HFFc6 (cell line): ENCODE results near the gene ISM1. TPM values are rescaled to one million over a fixed set of nuclear protein-coding genes. Genes with fewer than 3 reads are reported as not detected.
"Not testable (repeated sequence)": the region's sequence is repeated elsewhere in the genome, so short reads cannot be mapped to it uniquely, and the experiment has no call there.

Source experiments
- DNase-seq: peaks from one replicate; pipeline ENCODE4 v3.0.0-alpha.2; 2018
- H3K27ac Mint-ChIP-seq: 2 replicates; pipeline ENCODE4 v1.8.0; 2020; ENCODE audit warnings: mild to moderate bottlenecking, mixed read lengths
- H3K27me3 Mint-ChIP-seq: 2 replicates; pipeline ENCODE4 v1.8.0; 2021; ENCODE audit warnings: mild to moderate bottlenecking, moderate library complexity, mixed read lengths; ENCODE audit not compliant: insufficient read depth
- H3K36me3 Mint-ChIP-seq: 2 replicates; pipeline ENCODE4 v1.8.0; 2021; ENCODE audit warnings: low read depth, mixed read lengths
- H3K4me1 Mint-ChIP-seq: 2 replicates; pipeline ENCODE4 v1.8.0; 2020; ENCODE audit warnings: low read depth, mixed read lengths
- H3K4me3 Mint-ChIP-seq: 2 replicates; pipeline ENCODE4 v1.8.0; 2020; ENCODE audit warnings: mild to moderate bottlenecking, moderate library complexity, mixed read lengths
- H3K9me3 Mint-ChIP-seq: 2 replicates; pipeline ENCODE4 v1.8.0; 2020; ENCODE audit warnings: mild to moderate bottlenecking, mixed read lengths
- total RNA-seq, 6 experiments: library from RNA; stranded (reverse); fragmentation: NEBNext Ultra II Directional; extraction: Animal tissue kit (Norgen Biotek cat#: 25700); gene quantifications; 2 replicates in 1 of 6; 3 replicates in 5 of 6; pipeline ENCODE4 v1.2.3, GENCODE V29; 2021
- TF ChIP-seq, protein P1 (sequence below): fragments of 200-600 bp; sonication (generic); IDR thresholded peaks from 2 replicates; pipeline ENCODE4 v1.5.0; 2021; ENCODE audit warnings: antibody characterized with exemption, mild to moderate bottlenecking

Gene ISM1
- total RNA-seq, 6 experiments from 2014 or later = 0.07 TPM; not detected in 5

DNA sequence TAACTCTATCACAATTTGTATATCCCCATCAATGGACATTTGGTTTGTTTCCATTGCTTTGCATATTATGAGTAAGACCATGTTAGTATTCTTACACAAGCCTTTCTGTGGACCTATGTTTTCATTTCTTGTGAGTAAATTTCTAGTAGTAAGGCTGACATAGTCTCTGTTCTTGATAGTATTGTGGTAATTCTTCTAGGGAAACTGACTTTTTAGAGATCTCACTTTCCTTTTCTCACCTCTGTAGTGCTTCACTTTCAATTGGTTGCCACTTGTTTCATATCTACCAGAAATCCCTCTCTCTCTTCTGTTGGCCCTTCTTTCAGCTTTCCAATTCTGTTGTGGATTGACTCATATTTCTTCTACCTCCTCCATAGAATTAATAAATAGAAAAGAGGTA is 8.5 kb downstream of the ISM1 start:
- no peaks in the 10 kb centered on the region for H3K36me3 Mint-ChIP-seq
- 0 out of 2 replicates have a peak, but pooled peaks cover 4% of the 10 kb centered on the region for H3K9me3 Mint-ChIP-seq
- H3K4me3 Mint-ChIP-seq = no peak overlapping the region
- DNase-seq = no peak
- no peaks in the 10 kb centered on the region for H3K4me1 Mint-ChIP-seq
- TF ChIP-seq, protein P1, sequence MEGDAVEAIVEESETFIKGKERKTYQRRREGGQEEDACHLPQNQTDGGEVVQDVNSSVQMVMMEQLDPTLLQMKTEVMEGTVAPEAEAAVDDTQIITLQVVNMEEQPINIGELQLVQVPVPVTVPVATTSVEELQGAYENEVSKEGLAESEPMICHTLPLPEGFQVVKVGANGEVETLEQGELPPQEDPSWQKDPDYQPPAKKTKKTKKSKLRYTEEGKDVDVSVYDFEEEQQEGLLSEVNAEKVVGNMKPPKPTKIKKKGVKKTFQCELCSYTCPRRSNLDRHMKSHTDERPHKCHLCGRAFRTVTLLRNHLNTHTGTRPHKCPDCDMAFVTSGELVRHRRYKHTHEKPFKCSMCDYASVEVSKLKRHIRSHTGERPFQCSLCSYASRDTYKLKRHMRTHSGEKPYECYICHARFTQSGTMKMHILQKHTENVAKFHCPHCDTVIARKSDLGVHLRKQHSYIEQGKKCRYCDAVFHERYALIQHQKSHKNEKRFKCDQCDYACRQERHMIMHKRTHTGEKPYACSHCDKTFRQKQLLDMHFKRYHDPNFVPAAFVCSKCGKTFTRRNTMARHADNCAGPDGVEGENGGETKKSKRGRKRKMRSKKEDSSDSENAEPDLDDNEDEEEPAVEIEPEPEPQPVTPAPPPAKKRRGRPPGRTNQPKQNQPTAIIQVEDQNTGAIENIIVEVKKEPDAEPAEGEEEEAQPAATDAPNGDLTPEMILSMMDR = no peak
- no peak overlapping the region for H3K27ac Mint-ChIP-seq
- no peaks in the 10 kb centered on the region; the same call in 1 of the 2 replicates for H3K27me3 Mint-ChIP-seq

DNA sequence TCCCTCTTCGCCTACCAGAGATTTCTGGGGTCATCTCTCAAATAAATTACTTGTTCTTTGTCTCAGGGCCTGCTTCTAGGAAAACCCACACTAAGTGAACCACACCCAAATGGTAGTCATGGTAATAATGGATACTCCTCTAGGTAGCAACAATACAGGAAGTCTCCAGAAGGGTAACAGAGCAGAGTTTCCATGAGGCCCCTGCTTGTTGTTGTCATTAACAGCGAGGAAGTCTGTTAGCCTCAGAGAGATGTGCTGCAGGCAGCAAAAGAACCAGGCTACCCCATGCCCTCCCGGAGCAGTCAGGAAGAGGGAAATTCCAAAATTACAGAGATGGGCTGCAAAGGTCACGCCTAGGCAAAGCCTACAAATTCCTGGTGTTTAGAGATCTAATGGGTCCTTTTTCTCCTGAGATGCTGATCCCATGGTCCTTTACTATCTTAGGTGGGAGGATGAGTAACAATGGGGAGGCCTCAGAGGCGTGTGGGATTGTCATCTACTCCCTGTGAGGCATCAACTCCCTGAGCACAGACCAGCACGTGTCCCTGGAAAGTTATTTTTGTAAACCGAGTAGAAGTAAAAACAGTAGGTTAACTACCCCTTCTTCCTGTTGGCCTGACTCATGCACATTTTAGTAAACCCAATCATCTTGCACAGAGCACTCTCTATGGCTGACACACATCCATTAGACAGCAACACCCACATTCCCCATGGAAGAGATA is 10.1 kb downstream of the ISM1 start:
- Mint-ChIP-seq H3K4me3 (no peak overlapping the region), H3K36me3 (no peaks in the 10 kb centered on the region), H3K27ac (no peak overlapping the region), H3K27me3 (no peaks in the 10 kb centered on the region; the same call in 1 of the 2 replicates), H3K4me1 (no peaks in the 10 kb centered on the region), H3K9me3 (0 out of 2 replicates have a peak, but pooled peaks cover 11% of the 10 kb centered on the region)
- peak; percentile 2 for DNase-seq
- TF ChIP-seq, protein P1 = no peak

DNA sequence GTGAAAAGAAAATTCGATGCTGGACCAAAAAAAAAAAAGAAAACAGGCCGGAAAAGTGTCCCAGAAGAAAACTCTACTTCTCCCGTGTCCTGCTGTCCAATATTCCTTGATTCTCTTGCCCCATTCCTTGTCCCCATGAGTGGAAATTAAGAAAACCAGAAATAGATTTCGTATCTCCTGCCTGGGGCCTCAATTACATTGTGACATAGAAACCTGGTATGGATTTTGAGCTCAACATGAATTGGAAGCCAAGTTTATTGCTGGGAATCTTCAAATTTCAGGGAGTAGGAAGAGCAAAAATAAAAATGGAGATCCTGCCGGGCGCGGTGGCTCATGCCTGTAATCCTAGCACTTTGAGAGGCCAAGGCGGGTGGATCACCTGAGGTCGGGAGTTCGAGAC is 11.9 kb downstream of the ISM1 start:
- Mint-ChIP-seq H3K4me3 (no peak overlapping the region), H3K27me3 (no peaks in the 10 kb centered on the region; the same call in 1 of the 2 replicates), H3K36me3 (no peaks in the 10 kb centered on the region), H3K9me3 (0 out of 2 replicates have a peak, but pooled peaks cover 11% of the 10 kb centered on the region), H3K27ac (no peak overlapping the region), H3K4me1 (no peaks in the 10 kb centered on the region)
- TF ChIP-seq, protein P1 = no peak
- DNase-seq = no peak

DNA sequence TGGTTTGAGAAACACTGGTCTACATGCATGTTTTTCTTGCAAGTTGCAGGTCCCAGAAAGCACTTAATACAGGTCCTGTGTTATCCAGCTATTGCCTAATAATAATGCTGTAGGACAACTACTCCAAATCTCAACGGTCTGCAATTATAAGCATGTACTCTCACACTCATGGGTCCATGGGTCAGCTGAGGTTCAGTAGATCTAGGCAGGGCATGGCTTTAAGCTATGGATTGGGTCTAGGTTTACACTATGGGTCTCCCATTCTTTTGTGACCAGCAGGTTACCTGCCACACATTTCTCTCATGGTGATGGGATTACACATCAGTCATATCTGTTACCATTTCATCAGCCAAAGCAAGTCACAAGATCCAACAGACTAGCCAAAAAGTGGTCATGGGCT is 13.9 kb downstream of the ISM1 start:
- no peak for DNase-seq
- H3K27ac Mint-ChIP-seq = no peak overlapping the region
- H3K36me3 Mint-ChIP-seq = no peaks in the 10 kb centered on the region
- no peak overlapping the region for H3K4me3 Mint-ChIP-seq
- no peaks in the 10 kb centered on the region; the same call in 1 of the 2 replicates for H3K27me3 Mint-ChIP-seq
- TF ChIP-seq, protein P1 = no peak
- no peaks in the 10 kb centered on the region for H3K4me1 Mint-ChIP-seq
- H3K9me3 Mint-ChIP-seq = 0 out of 2 replicates have a peak, but pooled peaks cover 11% of the 10 kb centered on the region

DNA sequence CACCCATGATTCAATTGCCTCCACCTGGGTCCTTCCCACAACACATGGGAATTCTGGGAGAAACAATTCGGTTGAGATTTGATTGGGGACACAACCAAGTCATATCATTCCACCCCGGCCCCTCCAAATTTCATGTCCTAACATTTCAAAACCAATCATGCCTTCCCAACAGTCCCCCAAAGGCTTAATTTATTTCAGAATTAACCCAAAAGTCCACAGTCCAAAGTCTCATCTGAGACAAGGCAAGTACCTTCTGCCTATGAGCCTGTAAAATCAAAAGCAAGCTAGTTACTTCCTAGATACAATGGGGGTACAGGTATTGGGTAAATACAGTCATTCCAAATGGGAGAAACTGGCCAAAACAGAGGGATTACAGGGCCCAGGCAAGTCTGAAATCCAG is 15.3 kb downstream of the ISM1 start:
- H3K36me3 Mint-ChIP-seq, H3K27me3 Mint-ChIP-seq, DNase-seq, H3K4me1 Mint-ChIP-seq, H3K27ac Mint-ChIP-seq, H3K4me3 Mint-ChIP-seq: not testable (repeated sequence)
- H3K9me3 Mint-ChIP-seq = 0 out of 2 replicates have a peak, but pooled peaks cover 11% of the 10 kb centered on the region

DNA sequence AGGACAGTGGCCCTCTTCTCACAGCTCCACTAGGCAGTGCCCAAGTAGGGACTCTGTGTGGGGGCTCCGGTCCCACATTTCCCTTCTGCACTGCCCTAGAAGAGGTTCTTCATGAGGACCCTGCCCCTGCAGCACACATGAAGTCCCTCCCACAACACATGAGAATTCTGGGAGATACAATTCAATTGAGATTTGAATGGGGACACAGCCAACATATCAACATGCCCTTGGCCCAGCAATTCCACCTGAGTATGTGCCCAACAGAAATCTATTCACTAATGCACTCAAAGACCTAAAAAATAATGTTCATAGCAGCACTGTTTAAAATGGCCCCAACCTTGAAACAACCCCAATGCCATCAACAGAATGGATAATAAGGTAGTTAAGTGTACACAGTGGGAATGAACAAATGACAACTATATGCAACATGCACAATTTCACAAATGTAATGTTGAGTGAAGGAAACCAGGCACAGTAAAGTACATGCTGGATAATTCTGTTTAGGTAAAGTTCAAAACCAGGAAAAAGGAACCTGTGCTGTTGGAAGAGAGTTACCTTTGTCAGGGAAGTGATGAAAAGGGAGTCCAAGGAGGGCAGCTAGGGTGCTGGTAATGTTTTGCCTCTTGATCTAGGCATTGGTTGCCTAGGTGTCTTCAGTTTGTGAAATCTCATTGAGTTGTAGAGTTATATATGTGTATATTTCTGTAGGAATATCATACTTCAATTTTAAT is 16.1 kb downstream of the ISM1 start:
- H3K9me3 Mint-ChIP-seq = 0 out of 2 replicates have a peak, but pooled peaks cover 11% of the 10 kb centered on the region
- DNase-seq = no peak
- H3K36me3 Mint-ChIP-seq = no peaks in the 10 kb centered on the region
- H3K27ac Mint-ChIP-seq = no peak overlapping the region
- no peak overlapping the region for H3K4me3 Mint-ChIP-seq
- H3K4me1 Mint-ChIP-seq = no peaks in the 10 kb centered on the region
- TF ChIP-seq, protein P1 = no peak
- H3K27me3 Mint-ChIP-seq = no peaks in the 10 kb centered on the region; the same call in 1 of the 2 replicates
